ENCODE results near the gene PABPN1L. TPM values are rescaled to one million over a fixed set of nuclear protein-coding genes. Genes with fewer than 3 reads are reported as not detected.

The PABPN1L gene
- total and polyA plus RNA-seq, 2 of the 8 experiments (the other 6 are each of a cell fraction or from before 2014, with no cell fraction given), result not detected

- Histone ChIP-seq H3K23me2 (ENCODE audit: low read depth, low read length) (no peaks in the 10 kb centered on the region), H2BK12ac (ENCODE audit: low read depth, low read length) (peak overlapping the region; percentile 27; the same call in 1 of the 2 replicates), H3K9me3 (ENCODE audit: insufficient read depth in 2 of 2, low read depth in 1 of 2, low read length in 1 of 2) (no peaks in the 10 kb centered on the region), H3K36me3 (ENCODE audit: control insufficient read depth in 2 of 4, insufficient read depth in 4 of 4, low read length in 3 of 4) (no peaks in the 10 kb centered on the region), H3K27me3 (replicated peaks in 1 of 4; ENCODE audit: control insufficient read depth in 3 of 4, extremely low read depth in 1 of 4, insufficient read depth in 3 of 4, low read length in 3 of 4) (no peaks in the 10 kb centered on the region), H3K4me3 (ENCODE audit: extremely low read depth in 1 of 4, insufficient read depth in 2 of 4, low read depth in 3 of 4, low read length in 4 of 4) (no peak overlapping the region), H3K23ac (ENCODE audit: insufficient read length) (no peak overlapping the region), H2BK120ac (replicated peaks; ENCODE audit: low read depth, low read length) (no peak overlapping the region), H2AFZ (ENCODE audit: low read length) (no peak overlapping the region), H2BK20ac (ENCODE audit: low read length) (no peak overlapping the region), H4K91ac (replicated peaks; ENCODE audit: insufficient read length, low read length) (no peak overlapping the region), H3K14ac (ENCODE audit: insufficient read length) (no peak overlapping the region), H3K4ac (replicated peaks; ENCODE audit: insufficient read length, low read depth, low read length) (no peak overlapping the region), H3K56ac (replicated peaks; ENCODE audit: insufficient read length, low read depth, low read length) (no peak overlapping the region), H2BK15ac (ENCODE audit: low read length) (no peak overlapping the region), H4K8ac (ENCODE audit: extremely low read depth, insufficient read depth, low read length) (no peak overlapping the region), H2AK5ac (ENCODE audit: low read depth, low read length) (no peak overlapping the region), H3K4me2 (ENCODE audit: insufficient read depth in 1 of 2, low read depth in 2 of 2, low read length in 2 of 2) (peak overlapping the region in 1 of 2 experiments; percentile 1; a peak in 1 of 4 replicates), H2BK5ac (ENCODE audit: low read depth, low read length) (no peak overlapping the region; the same call in 1 of the 2 replicates), H4K5ac (ENCODE audit: insufficient read length, low read depth, low read length) (no peak overlapping the region), H3K79me1 (ENCODE audit: low read depth, low read length) (no peaks in the 10 kb centered on the region), H3K9ac (replicated peaks in 1 of 4; ENCODE audit: extremely low read depth in 1 of 4, low read depth in 3 of 4, low read length in 3 of 4) (no peak overlapping the region), H3K27ac (ENCODE audit: low read depth, low read length) (no peak overlapping the region), H4K20me1 (replicated peaks in 1 of 2; ENCODE audit: control insufficient read depth in 1 of 2, insufficient read depth in 2 of 2, low read length in 2 of 2) (peaks cover 0 to 4% of the 10 kb centered on the region in 2 experiments), H3K4me1 (replicated peaks in 1 of 4; ENCODE audit: control insufficient read depth in 3 of 4, insufficient read depth in 4 of 4, low read length in 3 of 4) (peaks cover 0 to 8% (median 4%) of the 10 kb centered on the region in 4 experiments; a peak in 3 of 7 replicates), H3K79me2 (ENCODE audit: control insufficient read depth in 1 of 2, insufficient read depth in 2 of 2, low read length in 2 of 2) (no peaks in the 10 kb centered on the region), H3K18ac (ENCODE audit: extremely low read depth, low read length) (no peak overlapping the region)
- 84% methylated on average over 14 of the region's 16 CpGs; no CpG with 5 or more reads in 1 of the 2 experiments for WGBS, 2 experiments (ENCODE audit: extremely low coverage in 1 of 2, insufficient coverage in 1 of 2, insufficient read length in 1 of 2, insufficient replicate concordance in 2 of 2, low coverage in 1 of 2, low lambda C conversion rate in 2 of 2, missing lambda C conversion rate in 1 of 2)
- ChIA-PET POLR2A (ENCODE audit: partially characterized antibody) (interaction anchor here (0.9 to 1.3 kb wide), 2 partner anchors 9 to 49 kb away, joined by 4 to 5 read pairs; partner anchors contain the start of gene TRAPPC2L), CTCF (ENCODE audit: partially characterized antibody) (interaction anchor here (0.6 to 1.4 kb wide), 4 partner anchors 30 to 225 kb away, joined by 3 read pairs; no protein-coding TSS in a partner anchor)
- DNase-seq (ENCODE audit: low read depth in 1 of 2, low spot score in 2 of 2), result no peak
- FAIRE-seq, result no peak
- no peak for TF ChIP-seq JUND (IDR thresholded peaks at IDR 0.05; ENCODE audit: low read length)
- TF ChIP-seq ZNF274 (IDR thresholded peaks at IDR 0.05; ENCODE audit: borderline replicate concordance, extremely low read depth, low read length), result no peak
- TF ChIP-seq NRF1 (IDR thresholded peaks at IDR 0.05; ENCODE audit: low read depth, low read length), result no peak
- no peak for TF ChIP-seq CBX8 (IDR thresholded peaks at IDR 0.05; ENCODE audit: borderline replicate concordance, low read depth, low read length)
- TF ChIP-seq POLR2AphosphoS5 (IDR thresholded peaks at IDR 0.05; ENCODE audit: low read depth, low read length), result no peak
- no peak for TF ChIP-seq NANOG (IDR thresholded peaks at IDR 0.05; ENCODE audit: insufficient read depth, low read depth, low read length, poor library complexity, severe bottlenecking)
- no peak for TF ChIP-seq BRCA1 (IDR thresholded peaks at IDR 0.05; ENCODE audit: low read depth, low read length)
- no peak for TF ChIP-seq SAP30 (IDR thresholded peaks at IDR 0.05; ENCODE audit: insufficient read depth, insufficient replicate concordance, low read length)
- TF ChIP-seq RNF2 (IDR thresholded peaks at IDR 0.05; ENCODE audit: borderline replicate concordance, low read depth, low read length, missing control alignments, poor library complexity, severe bottlenecking), result no peak
- TF ChIP-seq USF2 (IDR thresholded peaks at IDR 0.05; ENCODE audit: low read length), result no peak
Measured at GRCh38 chr16:88906020-88906419, 39.6 kb upstream of the PABPN1L start.

All from H1 (cell line).